Right lobe of liver (tissue), 6 donors: ENCODE results near the gene CYBRD1. TPM values are rescaled to one million over a fixed set of nuclear protein-coding genes. Genes with fewer than 3 reads are reported as not detected.
"Not testable (repeated sequence)": the region's sequence is repeated elsewhere in the genome, so short reads cannot be mapped to it uniquely, and the experiment has no call there.

ENCODE experiments used
- ATAC-seq, 4 donors: fragments of 200-7000 bp; cut with Tn5 transposase; one replicate each; pipeline ENCODE4 v1.9.1; 2020; ENCODE audit warnings: mild to moderate bottlenecking in 4 of 4, moderate library complexity in 4 of 4
- DNase-seq, 3 donors: peaks; one replicate each; pipeline ENCODE4 v3.0.0-alpha.2; 2020
- H3K27ac ChIP-seq, 3 donors: fragments of 200-600 bp; one replicate each; pipeline ENCODE4 v1.8.0; 2022
- H3K27me3 ChIP-seq, 2 donors: fragments of 200-600 bp; one replicate each; pipeline ENCODE4 v1.8.0; 2022
- H3K36me3 ChIP-seq, 4 donors: fragments of 200-600 bp; sonication (generic) in 1 of 4; one replicate each; pipeline versions ENCODE4 v1.5.1 to v1.8.0; 2017 to 2022; ENCODE audit warnings: control low read depth in 1 of 4
- H3K4me1 ChIP-seq, 4 donors: fragments of 200-600 bp; sonication (generic) in 1 of 4; one replicate each; pipeline versions ENCODE4 v1.5.1 to v1.8.0; 2017 to 2022; ENCODE audit warnings: control low read depth in 1 of 4
- H3K4me3 ChIP-seq, 3 donors: fragments of 200-600 bp; one replicate each; pipeline ENCODE4 v1.8.0; 2022
- H3K9me3 ChIP-seq, 4 donors: fragments of 200-600 bp; sonication (generic) in 1 of 4; one replicate each; pipeline versions ENCODE4 v1.5.1 to v1.8.0; 2017 to 2022; ENCODE audit warnings: control low read depth in 1 of 4
- CTCF ChIP-seq, 4 donors: fragments of 200-600 bp in 3 of 4; fragments of 450-650 bp in 1 of 4; IDR thresholded peaks; one replicate each; pipeline versions ENCODE4 v1.5.1 to v1.8.0; 2016 to 2022; ENCODE audit warnings: antibody characterized with exemption in 4 of 4, mild to moderate bottlenecking in 2 of 4
- POLR2A ChIP-seq: fragments of 450-650 bp; IDR thresholded peaks from one replicate; pipeline ENCODE4 v1.6.1; 2017; ENCODE audit warnings: antibody characterized with exemption, mild to moderate bottlenecking
- WGBS: methylation state at CpG from one replicate; pipeline ENCODE4 v1.1.6; 2018; ENCODE audit warnings: low coverage, low lambda C conversion rate; ENCODE audit not compliant: insufficient coverage; ENCODE audit errors: missing lambda C conversion rate; 5-methylcytosine and 5-hydroxymethylcytosine counted together
- intact Hi-C, 2 donors: fragments of 100-400 bp; cut with DNase I; formaldehyde crosslinking; loops; one replicate each; pipeline versions ENCODE4 v1.11.2 to v1.14.1; 2022
- total RNA-seq, 6 experiments: library from RNA; depleted of rRNA in 2 of 6; stranded (reverse); fragments of >200 nt in 2 of 6; fragmentation: NEBNext Ultra II Directional in 3 of 6; extraction: Animal tissue kit (Norgen Biotek cat#: 25700) in 3 of 6; gene quantifications; one replicate each; pipeline versions ENCODE4 v1.1.0 to v1.2.4, GENCODE V29; 2016 to 2023
- donor health status: DM: no; HTN: yes; CAD: no.
- donor health status: DM: no; HTN: no; CAD: no.
- donor health status: DM: no; HTN: no; CAD: no.
- donor health status: DM: no; HTN: yes; CAD: no.
- donor health status: DM: no; HTN: yes; CAD: no.

CYBRD1 gene
- total RNA-seq, 6 experiments from 2014 or later = 7.3 to 15.1 (median 10.9) TPM

GRCh38 chr2:171533331-171533730 is 11.1 kb downstream of the CYBRD1 start:
- no peak for ATAC-seq
- intact Hi-C loops = no loop called here
- WGBS = 86% methylated on average over 1 of the region's 1 CpG
- TF ChIP-seq CTCF (IDR thresholded peaks at IDR 0.05) = no peak
- TF ChIP-seq POLR2A = no peak
- H3K27ac ChIP-seq = no peak overlapping the region
- no peaks in the 10 kb centered on the region for H3K27me3 ChIP-seq
- H3K36me3 ChIP-seq = no peaks in the 10 kb centered on the region
- H3K4me3 ChIP-seq = no peak overlapping the region
- H3K4me1 ChIP-seq = no peaks in the 10 kb centered on the region
- no peaks in the 10 kb centered on the region for H3K9me3 ChIP-seq
- no peak for DNase-seq

GRCh38 chr2:171535528-171535927 is 13.3 kb downstream of the CYBRD1 start:
- 83% methylated on average over 4 of the region's 4 CpGs for WGBS

GRCh38 chr2:171540437-171540836 is 18.2 kb downstream of the CYBRD1 start:
- DNase-seq (no peak), ATAC-seq (no peak)
- WGBS = 91% methylated on average over 3 of the region's 4 CpGs
- H3K4me3 ChIP-seq = no peak overlapping the region
- no peak for TF ChIP-seq CTCF (IDR thresholded peaks at IDR 0.05)
- no peak for TF ChIP-seq POLR2A
- intact Hi-C loops = no loop called here
- H3K27me3 ChIP-seq = no peaks in the 10 kb centered on the region
- no peak overlapping the region for H3K27ac ChIP-seq
- H3K4me1 ChIP-seq = no peaks in the 10 kb centered on the region
- H3K9me3 ChIP-seq = no peaks in the 10 kb centered on the region
- no peaks in the 10 kb centered on the region for H3K36me3 ChIP-seq

More at GRCh38 chr2:171535528-171535927, 13.3 kb downstream of the CYBRD1 start:
- ATAC-seq, H3K9me3 ChIP-seq, H3K4me1 ChIP-seq, H3K36me3 ChIP-seq, intact Hi-C loops, DNase-seq, H3K4me3 ChIP-seq, H3K27me3 ChIP-seq, H3K27ac ChIP-seq: not testable (repeated sequence)

GRCh38 chr2:171541202-171541887 is 19.1 kb downstream of the CYBRD1 start:
- intact Hi-C loops = no loop called here
- no peak overlapping the region for H3K4me3 ChIP-seq

More at GRCh38 chr2:171541202-171541887, 19.1 kb downstream of the CYBRD1 start:
- WGBS = 74% methylated on average over 5 of the region's 6 CpGs
- no peak for TF ChIP-seq POLR2A
- TF ChIP-seq CTCF (IDR thresholded peaks at IDR 0.05) = peak in 3 of 4 donors; percentile 10 to 43 (median 23)
- no peak for DNase-seq
- no peaks in the 10 kb centered on the region for H3K4me1 ChIP-seq
- no peaks in the 10 kb centered on the region for H3K27me3 ChIP-seq
- ATAC-seq = no peak
- H3K9me3 ChIP-seq = no peaks in the 10 kb centered on the region
- H3K36me3 ChIP-seq = no peaks in the 10 kb centered on the region
- H3K27ac ChIP-seq = no peak overlapping the region
